Retinal pigment epithelial cell (primary cell): Measurements from ENCODE around the gene FAM98A.
A peak's percentile ranks its signal among the peaks of the same experiment; 100 is the strongest.

Source experiments
- DNase-seq: peaks from one replicate; pipeline ENCODE4 v3.0.0-alpha.2; 2010; ENCODE audit warnings: low read depth
- H3K4me3 ChIP-seq: 2 replicates; pipeline ENCODE4 v1.5.1; 2011; ENCODE audit warnings: mild to moderate bottlenecking, low read length, control low read depth, moderate library complexity
- CTCF ChIP-seq: conservative IDR thresholded peaks from 2 replicates; pipeline ENCODE4 v1.5.1; 2011; ENCODE audit warnings: low read depth, low read length, control low read depth, inconsistent platforms

Gene FAM98A

GRCh38 chr2:33560017-33560416 is 39.1 kb downstream of the FAM98A start:
- TF ChIP-seq CTCF: no peak
- no peak for DNase-seq
- H3K4me3 ChIP-seq: no peak overlapping the region

- TF ChIP-seq CTCF: no peak
- DNase-seq: no peak
- no peak overlapping the region for H3K4me3 ChIP-seq
Measured at GRCh38 chr2:33559328-33559727, 39.8 kb downstream of the FAM98A start.

GRCh38 chr2:33555681-33556080 is 43.4 kb downstream of the FAM98A start:
- no peak for DNase-seq
- no peak for TF ChIP-seq CTCF
- H3K4me3 ChIP-seq: no peak overlapping the region

- no peak overlapping the region for H3K4me3 ChIP-seq
- DNase-seq: peak; percentile 37
- no peak for TF ChIP-seq CTCF
Measured at GRCh38 chr2:33552758-33553461, 46.2 kb downstream of the FAM98A start.

GRCh38 chr2:33550206-33550605 is 48.9 kb downstream of the FAM98A start:
- no peak for DNase-seq
- no peak for TF ChIP-seq CTCF
- H3K4me3 ChIP-seq: no peak overlapping the region

GRCh38 chr2:33541243-33541642 is 57.9 kb downstream of the FAM98A start:
- no peak overlapping the region for H3K4me3 ChIP-seq
- TF ChIP-seq CTCF: no peak
- DNase-seq: no peak

- no peak overlapping the region for H3K4me3 ChIP-seq
- DNase-seq: no peak
- TF ChIP-seq CTCF: no peak
Measured at GRCh38 chr2:33535421-33535820, 63.7 kb downstream of the FAM98A start.
